Ureter (tissue), 1 donor: ENCODE results near the gene EPGN. TPM values are rescaled to one million over a fixed set of nuclear protein-coding genes. Genes with fewer than 3 reads are reported as not detected.
A peak's percentile ranks its signal among the peaks of the same experiment; 100 is the strongest.
"Not testable (repeated sequence)": the region's sequence is repeated elsewhere in the genome, so short reads cannot be mapped to it uniquely, and the experiment has no call there.

Experiments
- DNase-seq: peaks from one replicate; pipeline ENCODE4 v3.0.0-alpha.2; 2020; ENCODE audit warnings: low spot score
- total RNA-seq: library from RNA; stranded (reverse); gene quantifications from one replicate; pipeline ENCODE4 v1.2.4, GENCODE V29; 2023
- donor health status: DM: yes; HTN: yes; CAD: no.

Gene EPGN
- total RNA-seq, 1 donor from 2014 or later, result 0.96 TPM

DNA sequence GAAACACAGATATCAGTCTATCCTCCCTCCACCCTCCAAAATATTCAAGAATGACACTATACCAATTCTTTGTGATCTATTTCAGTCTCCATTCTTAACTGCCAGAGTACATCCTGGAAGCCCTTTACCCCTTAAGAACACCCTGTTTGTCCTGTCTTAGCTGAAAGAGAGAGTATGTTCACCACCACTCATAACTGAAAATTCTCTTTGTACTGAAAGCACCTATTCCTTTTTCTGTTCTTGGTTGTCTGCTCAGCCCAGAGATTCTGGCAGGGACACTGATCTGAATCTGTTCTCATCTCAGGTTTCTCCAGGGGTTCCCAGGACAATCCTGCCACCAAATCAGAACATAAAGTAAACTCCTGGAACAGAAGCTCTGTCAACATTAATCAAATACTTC lies 31.2 kb downstream of the EPGN start:
- no peak for DNase-seq

DNA sequence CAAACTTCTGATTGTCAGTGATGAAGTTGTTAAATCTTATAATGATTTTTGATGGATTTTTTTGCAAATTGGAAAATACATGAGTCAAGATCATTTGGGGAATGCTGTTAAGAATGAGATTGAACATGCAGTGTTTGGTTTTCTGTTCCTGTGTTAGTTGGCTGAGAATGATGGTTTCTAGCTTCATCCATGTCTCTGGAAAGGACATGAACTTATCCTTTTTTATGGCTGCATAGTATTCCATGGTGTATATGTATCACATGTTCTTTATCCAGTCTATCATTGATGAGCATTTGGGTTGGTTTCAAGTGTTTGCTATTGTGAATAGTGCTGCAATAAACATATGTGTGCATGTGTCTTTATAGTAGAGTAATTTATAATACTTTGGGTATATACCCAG lies 32.2 kb downstream of the EPGN start:
- not testable (repeated sequence) for DNase-seq

DNA sequence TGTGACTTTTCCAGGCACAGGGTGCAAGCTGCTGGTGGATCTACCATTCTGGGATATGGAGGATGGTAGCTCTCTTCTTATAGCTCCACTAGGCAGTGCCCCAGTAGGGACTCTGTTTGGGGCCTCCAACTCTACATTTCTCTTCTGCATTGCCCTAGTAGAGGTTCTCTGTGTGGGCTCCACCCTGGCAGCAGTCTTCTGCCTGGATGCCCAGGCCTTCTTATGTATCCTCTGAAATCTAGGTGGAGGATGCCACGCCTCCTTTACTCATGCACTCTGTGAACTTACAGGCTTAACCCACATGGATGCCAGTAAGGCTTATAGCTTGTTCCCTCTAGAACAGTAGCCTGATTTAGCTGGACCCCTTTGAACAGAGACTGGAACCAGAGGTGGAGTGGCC lies 35.8 kb downstream of the EPGN start:
- no peak for DNase-seq

DNA sequence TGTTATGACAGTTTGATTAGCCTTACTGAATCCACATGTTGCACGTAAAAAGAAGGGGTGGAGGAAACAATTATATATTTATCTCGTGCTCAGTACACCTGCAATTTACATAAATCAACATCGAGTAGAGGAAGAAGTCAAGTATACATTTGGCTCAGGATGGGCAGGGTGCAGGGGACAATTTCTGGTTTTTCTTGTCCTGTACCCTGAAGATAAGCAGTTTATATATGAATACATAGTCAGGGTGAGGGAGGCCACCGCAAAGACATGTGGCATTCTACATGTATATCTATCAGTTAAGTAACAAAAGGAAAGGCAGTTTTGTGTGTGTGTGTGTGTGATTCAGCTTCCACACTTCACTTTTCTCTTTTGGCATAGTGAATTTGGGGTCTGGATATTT lies 45.6 kb downstream of the EPGN start:
- DNase-seq, result no peak

DNA sequence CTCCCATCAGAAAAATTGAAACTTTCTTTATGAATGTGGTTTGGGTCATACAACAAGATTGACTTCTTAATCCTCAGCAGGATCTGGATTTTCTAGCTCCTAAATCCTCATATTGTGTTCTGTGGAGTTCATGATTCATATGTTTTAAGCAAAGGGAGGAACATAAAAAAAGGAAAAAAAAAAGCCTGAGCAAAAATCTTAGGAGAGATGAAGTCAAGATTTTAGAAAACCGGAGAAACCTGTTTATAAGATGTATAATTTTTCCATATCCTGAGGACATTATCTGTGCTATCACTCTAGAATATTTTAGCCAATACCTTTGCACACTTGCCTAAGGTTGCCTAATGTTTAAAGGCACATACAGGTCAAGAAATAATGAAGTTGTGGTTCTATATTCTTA lies 49.7 kb downstream of the EPGN start:
- DNase-seq, result no peak

DNA sequence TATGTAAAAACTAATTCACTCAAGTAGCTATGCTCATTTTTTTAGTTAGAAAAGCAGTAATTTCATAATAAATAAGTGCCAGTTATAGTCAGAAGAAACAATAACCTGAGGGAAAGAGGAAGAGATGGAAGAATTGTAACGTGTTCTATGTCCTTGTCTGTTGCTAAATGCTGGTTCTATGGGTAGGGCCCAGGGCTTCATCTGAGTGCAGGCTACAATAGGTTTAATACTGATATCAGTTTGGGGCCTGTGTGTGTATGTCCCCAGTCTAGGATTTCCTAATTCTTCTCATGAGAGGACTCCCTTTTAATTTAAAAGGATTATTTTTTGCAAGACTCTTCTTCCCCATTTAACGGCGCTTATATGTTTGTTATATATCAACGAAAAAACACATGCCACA lies 53.4 kb downstream of the EPGN start:
- DNase-seq, result no peak

DNA sequence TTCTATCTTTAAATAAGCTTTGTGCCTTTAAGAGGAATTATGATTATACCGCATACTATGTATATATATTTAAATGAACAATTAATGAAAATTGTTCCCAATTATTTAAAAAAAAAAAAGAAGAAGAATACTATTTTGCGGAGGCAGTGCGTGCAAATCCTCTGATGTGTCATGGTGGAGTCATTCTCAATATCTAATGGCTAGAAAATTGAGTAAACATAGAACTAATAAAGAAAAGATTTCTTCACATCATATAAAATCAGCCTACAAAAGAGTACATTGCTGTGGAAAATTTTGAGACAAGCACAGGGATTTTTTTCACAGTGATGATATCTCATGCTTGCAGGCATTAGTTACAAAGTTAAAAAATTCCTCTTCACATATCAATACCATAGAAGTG lies 54.1 kb downstream of the EPGN start:
- DNase-seq, result no peak

DNA sequence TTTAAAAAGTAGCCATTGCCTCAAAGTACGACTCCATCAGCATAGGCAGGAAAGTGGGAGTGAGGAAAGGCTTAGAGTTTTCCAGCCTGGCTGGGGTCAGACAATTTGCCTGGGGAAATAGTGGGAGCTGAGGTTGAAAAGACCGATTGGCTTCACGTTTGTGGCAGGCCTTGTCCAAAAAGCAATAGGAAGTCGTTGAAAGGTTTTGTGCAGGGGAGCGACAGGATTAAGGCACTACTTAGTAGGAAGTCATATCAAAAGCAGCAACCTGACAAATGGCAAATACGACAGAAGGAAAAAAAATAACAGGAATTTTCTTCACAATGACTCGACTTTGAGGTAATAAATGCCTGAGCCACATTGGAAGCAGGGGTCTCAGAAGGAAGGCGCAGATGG lies 56.0 kb downstream of the EPGN start:
- no peak for DNase-seq

DNA sequence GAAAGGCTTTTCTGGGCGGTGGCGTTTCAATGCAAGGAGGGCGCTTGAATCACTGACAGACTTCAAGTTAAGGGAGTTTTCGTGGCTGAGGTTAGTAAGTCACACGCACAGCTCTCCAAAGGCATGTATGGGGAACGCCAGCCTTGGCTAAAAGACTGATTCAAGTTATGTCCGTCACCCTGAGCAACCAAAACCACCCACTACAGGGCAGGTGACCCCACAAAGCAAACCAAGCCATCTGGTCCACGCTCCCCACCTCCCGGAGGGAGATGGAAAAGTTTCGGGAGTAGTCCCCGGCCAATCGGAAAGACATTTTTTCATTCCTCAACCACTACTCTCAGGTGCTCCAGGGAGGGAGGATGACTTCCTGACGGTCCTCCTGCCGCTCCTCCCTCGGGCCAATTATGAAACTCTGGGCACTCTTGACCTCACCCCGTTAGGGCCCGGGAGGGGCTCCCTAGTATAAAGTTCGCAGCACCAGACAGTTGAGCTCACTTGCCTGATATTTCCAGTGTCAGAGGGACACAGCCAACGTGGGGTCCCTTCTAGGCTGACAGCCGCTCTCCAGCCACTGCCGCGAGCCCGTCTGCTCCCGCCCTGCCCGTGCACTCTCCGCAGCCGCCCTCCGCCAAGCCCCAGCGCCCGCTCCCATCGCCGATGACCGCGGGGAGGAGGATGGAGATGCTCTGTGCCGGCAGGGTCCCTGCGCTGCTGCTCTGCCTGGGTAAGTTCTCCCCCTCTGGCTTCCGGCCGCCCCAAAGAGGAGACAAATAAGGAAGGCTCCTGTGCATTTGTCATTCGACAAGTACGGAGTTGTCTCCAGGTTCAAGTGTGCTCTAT lies 56.6 kb downstream of the EPGN start, which contains the start of gene EREG:
TSS of gene EREG (plus strand) at position 494 of the 840 bp plus-strand sequence. CDS start at position 658, 164 bp downstream.
- DNase-seq, result peak; percentile 45

DNA sequence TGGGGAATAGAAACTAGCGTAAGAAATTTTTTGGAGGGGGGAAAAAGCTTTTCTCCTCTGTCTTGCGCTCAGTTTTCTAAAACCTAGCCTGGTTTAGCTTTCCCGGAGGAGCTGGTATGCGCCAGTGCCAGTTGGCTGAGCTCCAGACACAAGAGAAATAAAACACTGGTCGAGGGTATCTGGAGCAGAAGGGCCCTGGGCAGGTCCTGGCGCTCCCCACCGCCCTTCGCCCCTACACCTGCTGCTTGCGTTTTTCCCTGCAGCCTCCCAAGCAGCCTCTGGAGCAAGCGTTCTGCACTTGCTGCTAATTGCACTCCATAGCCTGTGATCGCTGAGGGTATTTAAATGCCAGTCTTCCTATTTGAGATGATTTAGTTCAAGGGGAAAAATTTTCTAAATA lies 57.5 kb downstream of the EPGN start:
- no peak for DNase-seq

Other genes starting within 250 kb of the EPGN start
- gene CXCL2, start 209.3 kb upstream of the EPGN start, total RNA-seq, result 3.3 TPM
- 15.9 TPM for gene MTHFD2L, start 150.4 kb upstream of the EPGN start, total RNA-seq
- gene EREG, start 56.7 kb downstream of the EPGN start, total RNA-seq, result 0.65 TPM
- 7.4 TPM for gene AREG, start 136.7 kb downstream of the EPGN start, total RNA-seq